ENCODE data around the gene VSIR.

The VSIR gene

DNA sequence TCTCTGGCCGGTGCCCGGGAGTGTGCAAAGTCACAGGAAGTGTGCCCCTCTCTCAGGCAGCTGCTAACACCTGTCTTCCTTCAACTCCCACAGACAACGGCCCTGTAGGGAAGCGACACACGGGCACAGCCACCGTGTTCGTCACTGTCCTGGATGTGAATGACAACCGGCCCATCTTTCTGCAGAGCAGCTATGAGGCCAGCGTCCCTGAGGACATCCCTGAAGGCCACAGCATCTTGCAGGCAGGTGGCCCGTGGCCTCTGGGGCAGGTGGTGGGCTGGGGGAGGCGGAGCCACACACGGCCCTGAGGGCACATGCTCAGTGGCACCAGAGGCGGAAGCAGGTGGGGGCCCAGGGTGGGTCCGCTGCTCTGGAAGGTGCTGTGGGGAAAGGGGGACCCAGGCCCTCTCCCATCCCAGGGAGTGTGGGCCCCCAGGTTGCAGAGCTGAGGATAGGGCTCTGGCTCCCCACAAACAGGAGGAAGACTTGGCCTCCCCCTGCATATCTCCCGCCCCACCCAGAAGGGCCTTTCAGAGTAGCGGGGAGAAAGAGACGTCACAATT lies 60.7 kb downstream of the VSIR start:
- DNase-seq: no peak

GRCh38 chr10:71712170-71712569 lies 61.1 kb downstream of the VSIR start:
- DNase-seq: no peak

DNA sequence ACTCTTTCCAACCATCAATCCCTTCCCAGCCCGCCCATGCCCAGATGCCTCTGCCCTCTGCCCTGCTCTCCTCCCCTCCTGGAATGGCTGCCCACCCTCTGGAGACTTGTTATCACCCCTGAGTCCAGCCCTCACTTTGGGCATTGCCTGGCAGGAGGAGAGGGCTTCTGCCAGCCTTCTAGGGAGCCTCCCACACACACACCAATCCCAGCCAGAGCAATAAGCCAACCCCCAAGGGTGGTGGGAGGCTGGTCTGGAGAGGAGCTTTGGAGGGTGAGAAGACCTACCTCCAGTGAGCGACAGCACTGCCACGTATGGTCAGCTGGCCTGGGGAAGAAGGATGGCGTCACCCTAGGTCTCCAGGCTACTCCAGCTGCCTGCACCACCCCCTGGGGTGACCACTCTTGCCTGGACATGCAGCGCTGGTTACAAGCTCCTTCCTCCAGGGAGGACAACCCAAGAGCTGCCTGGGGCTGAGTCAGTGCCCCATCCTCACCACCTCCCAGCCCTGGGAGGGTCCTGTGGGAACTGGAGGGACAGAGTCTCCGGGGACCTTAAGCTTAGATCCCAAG lies 62.2 kb downstream of the VSIR start:
- DNase-seq: no peak

DNA sequence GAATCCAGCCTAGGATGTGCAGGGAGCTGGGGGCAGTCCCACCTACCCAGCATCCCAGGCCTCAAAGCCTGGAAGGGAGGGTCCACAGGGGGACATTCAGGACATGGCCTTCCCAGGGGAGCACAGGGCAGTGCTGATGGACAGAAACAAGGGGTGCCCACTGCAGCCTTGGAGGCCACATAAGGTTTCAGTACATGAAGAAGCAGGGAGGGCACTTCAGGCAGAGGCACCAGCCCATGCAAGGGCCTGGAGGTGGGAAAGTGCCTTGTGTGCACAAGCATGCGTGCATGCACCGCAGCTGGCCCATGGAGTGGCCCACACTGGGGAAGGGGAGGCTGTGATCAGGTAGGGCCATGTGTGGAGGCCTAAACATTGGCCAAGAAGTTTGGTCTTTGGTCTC lies 62.8 kb downstream of the VSIR start:
- no peak for DNase-seq

DNA sequence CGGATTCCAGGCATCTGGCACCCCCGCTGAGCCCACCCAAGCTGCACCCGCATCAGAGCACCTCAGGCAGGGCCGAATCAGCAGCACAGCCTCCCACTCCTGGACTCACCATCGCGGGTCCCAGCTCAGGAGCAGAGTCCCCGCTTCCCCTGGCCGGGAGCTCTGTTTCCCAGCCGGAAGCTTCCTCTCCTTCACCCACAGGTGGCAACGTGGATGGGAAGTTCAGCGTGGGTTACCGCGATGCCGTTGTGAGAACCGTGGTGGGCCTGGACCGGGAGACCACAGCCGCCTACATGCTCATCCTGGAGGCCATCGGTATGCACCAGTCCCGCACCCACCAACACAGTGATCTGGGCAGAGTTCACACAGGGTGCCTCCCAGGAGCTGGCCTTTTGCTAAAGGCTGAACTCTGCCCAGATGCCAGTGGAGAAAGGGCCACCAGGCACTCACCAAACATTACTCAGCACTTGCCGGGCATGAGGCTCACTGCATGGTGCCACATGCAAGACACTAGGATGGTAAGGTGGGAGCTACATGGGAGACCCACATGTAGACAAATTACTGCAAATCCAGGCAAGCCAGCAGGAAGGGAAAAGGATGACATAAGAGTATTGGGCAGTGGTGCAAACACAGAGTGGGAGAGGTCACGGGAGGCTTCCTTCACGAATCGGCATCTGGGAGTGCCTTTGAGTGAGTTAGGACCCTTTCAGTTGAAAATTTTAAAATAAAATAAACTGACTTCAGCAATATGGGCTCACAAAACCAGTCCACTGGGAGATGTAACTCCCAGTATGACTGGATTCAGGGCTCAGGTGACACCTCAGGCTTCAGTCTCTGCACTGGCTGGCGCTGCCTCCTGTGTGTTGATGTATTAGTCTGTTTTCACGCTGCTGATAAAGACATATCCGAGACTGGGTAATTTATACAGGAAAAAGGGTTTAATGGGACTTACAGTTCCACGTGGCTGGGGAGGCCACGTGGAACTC lies 64.1 kb downstream of the VSIR start:
- DNase-seq: no peak

DNA sequence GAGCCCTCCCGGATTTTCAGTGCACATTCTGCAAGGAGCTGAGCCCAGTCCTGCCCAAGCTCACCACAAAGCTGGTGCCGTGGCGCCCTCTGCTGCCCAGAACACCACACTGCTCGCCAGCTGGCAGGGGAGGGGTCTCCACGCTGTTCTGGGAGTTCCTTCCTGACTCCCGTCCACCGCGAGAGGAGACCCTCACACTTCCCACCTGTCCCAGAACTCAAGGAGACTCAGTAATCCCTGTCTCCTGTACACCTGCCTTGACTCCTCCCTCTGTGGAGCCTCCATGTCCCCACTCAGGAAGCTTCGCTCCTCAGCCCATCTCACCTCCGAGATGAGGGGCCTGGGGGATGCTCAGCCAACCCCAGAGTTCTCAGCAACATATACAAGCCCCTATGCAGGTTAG lies 65.0 kb downstream of the VSIR start:
- DNase-seq: peak; percentile 15

DNA sequence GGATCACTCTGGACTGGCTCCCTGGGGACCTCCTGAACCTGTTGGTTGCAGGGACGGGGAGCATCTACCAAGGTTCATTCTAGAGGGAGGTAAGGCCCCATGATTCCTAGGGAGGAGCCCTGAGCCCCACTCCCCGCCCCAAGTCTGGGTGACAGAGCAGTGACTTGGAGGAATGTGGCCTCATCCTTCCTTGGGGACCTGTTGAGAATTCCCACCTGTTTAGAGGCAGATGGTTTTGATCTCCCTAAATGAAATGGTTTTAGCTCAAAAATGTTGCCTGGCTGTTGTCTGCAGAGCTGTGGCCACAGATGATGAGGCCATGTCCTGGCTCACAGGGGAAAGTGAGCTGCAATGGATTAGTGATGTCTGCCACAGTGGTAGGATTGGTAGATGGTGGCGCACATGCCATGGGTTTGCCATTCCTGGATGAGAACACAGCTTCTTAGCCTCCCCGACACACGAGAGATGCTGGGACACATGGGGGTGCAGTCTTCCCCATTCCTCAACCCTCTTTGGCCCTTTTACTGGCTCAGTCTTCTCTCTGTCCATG lies 66.0 kb downstream of the VSIR start:
- DNase-seq: no peak

DNA sequence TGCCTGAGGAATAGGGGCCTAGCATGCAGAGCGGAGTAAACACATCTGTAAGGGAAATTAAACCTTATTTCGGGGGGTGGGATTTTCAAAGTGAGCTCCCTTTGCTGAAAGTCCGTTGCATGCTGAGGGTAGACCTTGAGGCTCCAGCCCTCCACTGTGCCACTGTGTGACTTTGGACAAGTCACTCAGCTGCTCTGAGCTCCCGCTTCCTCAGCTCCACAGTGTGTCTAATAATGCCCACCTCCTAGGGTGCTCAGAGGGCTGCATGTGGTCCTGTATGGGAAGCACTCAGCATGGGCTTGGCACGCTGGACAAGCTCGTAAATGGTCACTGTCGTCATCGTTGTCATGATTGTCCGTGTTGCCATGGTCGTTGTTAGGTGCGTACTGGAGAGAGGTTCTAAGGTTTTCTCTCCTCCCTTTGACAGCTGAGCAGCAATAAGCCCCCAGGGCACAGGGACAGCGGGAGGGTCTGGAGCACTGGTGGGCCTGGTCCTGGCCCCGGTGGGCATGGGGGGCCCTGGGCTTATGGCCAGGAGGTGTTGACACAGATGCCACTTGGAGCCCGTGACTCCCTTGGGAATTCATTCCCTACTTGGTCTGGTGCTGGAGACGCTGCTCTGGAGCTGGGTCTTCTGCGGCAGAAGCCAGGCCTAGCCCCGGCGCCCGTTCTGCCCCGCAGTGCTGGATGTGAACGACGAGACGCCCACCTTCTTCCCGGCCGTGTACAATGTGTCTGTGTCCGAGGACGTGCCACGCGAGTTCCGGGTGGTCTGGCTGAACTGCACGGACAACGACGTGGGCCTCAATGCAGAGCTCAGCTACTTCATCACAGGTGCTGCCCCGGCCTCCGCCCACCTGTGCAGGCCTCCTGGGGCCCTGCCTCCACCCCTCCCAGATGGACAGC lies 66.9 kb downstream of the VSIR start:
- DNase-seq: no peak

DNA sequence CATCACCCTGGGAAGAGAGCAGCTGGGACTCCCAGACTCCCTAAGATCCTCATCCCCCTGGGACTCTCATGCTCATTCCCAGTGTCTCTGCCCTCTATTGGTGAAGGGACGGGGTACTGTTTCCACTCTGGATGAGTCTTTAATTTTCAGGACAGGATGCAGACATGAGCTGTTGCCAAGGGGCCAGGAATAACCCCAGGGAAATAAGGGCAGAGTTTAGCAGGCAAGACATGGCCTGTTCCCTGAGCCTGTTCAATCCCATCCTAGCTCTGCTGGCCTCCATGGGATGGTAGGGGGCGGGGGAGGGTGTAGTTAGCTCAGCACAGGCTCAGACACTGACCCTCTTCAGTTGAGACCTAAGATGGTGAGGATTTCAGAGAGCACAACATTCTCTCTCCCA lies 67.7 kb downstream of the VSIR start:
- no peak for DNase-seq

GRCh38 chr10:71704816-71705215 lies 68.5 kb downstream of the VSIR start:
- no peak for DNase-seq

DNA sequence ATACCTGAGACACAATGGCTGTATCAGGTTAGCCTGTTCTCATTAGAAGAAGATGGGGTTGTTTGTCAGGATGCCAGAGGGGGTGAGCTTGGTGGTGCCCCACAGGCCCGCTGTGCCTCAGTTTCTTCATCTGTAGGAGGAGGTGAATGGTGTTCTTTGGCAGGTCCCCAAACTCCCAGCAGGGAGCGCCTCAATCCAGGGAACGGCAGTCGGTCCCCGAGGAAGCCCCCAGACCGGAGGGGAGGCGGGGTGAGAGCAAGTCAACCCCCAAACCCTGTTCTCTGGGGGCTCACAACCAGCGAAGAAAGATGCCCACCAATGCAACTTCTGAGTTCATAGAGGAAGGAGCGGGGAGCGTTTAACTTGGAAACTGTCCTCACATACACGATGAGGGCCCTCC lies 69.7 kb downstream of the VSIR start:
- DNase-seq: no peak

DNA sequence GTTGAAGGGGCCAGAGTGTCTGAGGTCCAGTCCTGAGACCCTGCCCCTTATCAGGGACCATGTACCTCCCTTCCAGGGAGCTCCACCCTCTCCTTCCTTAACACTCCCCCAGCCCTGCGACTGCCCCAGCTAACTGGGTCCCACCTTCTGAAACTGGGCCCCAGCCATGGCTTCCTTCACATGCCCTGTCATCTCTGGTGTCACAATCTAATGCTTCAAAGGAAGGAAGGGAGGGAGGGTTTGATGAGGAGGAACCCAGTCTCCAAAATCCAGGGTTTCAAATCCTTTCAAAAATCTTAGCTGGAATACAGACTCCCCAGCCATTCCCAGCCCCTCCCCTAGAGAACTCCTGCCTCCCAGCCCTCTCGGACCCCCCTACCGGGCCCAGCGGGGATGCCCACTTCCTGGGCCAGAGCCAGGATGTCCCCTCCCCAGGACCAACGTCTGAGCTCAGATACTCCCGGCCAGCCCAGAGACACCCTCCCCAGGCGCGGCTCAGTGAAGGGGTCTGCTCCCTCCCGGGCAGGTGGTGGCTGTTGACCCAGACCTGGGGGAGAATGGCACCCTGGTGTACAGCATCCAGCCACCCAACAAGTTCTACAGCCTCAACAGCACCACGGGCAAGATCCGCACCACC lies 71.7 kb downstream of the VSIR start:
- no peak for DNase-seq

- no peak for DNase-seq
Observed at GRCh38 chr10:71700731-71701368, 72.5 kb downstream of the VSIR start.

- no peak for DNase-seq
Observed at GRCh38 chr10:71698737-71699136, 74.6 kb downstream of the VSIR start.

DNA sequence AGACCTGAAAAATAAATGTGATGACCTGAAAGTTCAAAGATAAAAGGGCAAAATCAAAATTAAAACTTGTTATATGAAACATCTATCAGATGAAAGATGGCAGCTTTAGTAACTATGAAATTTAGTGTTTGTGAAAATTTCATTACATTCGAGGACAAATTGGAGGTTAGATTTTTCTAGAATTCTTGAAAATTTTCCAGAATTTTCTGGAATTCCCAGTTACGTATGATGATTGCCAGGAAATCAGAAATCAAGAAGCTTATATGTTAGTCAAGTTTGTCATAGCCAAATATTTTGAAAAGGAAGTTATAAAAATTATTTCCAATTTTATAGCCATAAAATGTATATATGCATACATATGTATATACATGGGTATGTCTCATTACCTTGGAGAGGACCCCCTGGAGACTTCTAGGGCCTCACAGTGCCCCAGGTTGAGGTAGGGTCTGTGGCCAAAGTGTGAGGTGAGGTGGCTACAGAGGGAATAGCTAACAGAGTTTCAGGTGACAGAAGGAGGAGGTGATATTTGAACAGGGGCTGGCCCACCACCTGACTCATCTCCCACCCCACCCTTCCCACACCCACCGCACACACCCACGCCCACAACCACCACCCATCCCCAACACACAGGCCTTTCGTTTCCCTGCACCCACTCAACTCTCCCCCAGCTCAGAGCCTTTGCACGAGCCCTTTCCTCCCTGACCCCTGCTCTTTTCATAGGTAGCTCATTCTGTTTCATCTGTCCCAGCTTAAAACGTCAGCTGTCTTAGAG lies 75.2 kb downstream of the VSIR start:
- no peak for DNase-seq
